HG02852 (cell line): ENCODE results near the gene SIX1.

ENCODE experiments used
- ATAC-seq: cut with Tn5 transposase; IDR thresholded peaks from one replicate; pipeline ENCODE4 v1.9.1; 2021; ENCODE audit warnings: mild to moderate bottlenecking, moderate library complexity; ENCODE audit not compliant: unreplicated experiment

Gene SIX1

DNA sequence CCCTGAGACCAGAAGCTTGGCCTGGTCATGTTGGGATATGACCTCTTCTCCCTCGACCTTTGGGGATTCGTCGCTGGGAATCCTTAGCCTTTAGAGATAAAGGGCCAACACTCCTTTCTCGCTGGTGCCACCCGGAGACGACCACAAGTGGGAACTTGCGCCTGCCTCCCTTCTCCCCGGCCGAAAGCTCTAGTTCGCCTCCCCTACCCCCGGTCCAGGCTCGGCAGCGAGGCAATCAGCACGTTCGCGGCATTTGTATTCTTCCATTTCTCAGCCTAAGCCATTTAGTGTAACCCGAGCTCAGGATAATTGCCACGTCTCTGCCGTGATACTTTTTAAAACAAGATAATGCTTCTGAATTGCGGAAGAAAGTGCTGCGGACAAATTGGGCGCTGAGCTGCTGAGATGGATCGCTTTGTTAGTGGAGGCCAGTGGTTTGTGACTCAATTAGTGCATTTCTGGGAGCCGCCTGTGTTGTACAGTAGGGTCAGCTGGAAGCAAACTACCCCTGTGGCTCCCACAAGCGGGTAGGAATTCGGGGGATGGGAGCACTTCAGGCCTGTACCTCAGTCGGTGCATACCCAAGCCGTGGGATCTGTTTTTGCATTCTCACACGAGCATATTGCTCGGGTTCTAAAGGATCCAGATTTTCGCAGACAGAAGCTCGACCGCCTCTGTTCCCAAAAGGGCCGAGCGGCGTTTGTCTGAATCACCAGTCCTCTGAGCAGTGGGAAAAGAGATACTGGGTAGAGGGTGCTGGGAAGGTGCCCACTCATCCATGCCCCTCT, 6.8 kb upstream of the SIX1 start:
- ATAC-seq: no peak

DNA sequence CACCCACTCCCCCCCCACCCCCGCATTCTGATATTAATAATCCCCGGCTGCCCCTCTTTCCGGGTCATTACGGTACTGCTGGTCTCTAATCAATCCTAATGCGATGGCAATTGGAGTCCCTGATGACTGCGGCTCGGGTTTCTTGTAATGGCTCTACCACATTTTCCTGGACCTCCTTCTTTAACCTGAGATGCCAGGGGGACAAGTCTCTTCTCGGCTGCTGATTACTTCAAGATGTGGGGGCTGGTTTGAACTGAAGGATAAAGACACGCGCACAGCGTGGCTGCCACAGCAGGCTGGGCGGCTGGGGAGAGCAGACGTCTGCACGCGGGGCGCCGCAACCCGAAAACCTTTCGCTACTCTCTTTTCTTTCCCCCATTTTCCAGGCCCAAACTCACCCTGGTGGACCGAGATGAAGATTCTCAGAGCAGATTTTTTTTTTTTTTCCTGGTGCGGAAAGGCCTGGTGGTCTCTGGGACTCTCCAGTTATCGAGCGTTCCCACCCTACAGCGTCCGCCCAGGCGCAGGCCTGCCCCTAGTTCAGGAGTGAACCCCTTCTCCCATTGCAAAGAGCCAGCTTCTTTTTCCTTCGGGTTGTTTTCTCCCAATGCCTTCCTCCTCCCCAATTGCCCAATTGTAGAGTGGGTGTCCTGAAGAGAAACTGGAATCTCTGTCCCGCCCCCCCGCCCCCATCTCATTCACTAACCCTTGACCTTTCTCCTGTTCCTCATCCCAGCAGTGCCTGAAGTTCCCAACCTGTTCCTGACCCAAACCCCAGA, 6.0 kb upstream of the SIX1 start:
- ATAC-seq: no peak

DNA sequence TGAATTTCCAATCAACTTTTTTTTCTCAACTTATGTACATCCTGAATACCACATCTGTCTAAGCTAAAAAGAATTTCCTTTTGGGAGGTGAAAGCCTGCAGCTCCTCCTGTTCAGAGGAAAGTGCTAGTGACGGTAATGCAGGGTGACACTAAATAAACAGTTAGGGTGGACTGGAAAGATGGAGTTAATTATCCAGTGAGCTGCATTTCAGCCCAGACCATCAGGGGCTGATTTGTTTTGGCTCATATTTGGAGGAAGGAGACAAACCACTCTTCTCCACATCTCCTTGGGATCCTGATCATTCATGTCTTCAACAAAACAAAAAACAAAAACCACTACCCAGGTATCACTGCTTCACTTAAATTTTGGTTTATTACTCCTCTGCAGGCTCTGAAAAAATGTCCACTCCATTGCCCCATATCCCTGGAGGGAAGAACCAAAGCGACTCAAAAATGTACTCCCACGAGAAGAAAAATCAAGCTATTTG, 5.1 kb upstream of the SIX1 start:
- no peak for ATAC-seq

DNA sequence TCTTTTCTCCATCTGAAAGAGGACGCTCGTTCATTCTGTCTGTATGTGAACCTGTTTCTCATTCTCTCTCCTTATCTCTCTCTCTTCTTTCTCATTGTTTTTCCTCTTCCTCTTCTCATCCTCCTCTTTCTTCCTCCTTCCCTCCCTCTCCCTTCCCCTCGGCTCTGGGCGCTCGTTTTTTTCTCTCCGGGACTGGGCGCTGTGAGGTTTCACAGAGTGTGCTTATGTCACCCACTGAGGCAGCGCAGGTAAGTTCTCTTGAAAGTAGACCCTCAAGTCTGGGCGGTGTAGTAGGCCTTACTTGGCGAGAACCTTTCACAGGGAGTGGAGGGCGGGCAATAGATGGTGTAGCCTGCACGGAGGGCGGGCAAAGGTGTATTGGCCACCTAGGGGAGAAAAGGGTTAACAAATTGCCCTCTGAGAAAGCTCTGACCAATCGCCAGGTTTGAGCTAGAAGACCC, 4.5 kb upstream of the SIX1 start:
- ATAC-seq: no peak

DNA sequence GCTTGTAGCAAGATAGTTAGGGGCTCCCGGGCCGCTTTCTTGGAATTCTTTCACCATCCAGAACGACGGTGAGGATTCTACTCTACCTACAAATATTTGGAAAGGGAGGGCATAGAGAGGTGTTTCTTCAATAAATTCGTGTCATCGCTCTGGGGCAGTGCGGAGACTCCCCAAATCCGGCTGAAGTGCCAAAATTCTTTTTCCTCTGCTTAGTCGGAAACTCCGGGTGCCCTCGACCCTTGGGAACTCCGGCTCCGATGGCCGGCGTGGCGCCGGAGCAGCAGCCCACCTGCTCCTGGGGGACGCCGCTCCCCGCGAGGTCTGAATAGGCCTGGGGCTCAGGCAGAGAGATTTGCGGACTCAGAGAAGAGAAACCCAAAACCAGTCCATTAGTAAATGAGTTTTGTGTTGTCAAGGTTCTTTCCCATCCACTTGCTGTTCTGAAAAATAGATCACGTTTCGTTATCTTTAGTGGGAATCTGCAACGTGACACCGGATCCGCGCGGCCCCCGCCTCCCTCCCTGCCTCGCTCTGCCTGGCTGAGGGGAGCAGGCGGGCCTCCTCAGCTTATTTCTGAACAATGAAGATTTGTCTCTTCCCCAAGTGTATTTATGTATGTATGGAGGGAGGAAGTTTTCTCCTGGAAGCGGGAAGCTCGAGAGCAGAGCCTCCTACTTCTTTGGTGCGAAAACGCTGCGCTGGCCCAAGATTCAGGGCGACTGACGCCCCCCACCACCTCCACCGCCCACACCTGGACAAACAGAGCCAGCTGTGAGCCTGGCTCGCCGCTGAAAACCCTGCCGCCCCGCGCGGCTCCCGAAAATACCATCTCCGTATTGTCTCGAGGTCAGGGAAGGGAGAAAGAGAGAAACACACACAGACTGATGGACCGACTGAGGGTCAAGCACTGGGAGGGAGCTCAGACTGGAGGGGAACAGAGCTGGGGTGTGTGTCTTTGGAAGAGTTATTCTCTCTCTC, 3.7 kb upstream of the SIX1 start:
- no peak for ATAC-seq

DNA sequence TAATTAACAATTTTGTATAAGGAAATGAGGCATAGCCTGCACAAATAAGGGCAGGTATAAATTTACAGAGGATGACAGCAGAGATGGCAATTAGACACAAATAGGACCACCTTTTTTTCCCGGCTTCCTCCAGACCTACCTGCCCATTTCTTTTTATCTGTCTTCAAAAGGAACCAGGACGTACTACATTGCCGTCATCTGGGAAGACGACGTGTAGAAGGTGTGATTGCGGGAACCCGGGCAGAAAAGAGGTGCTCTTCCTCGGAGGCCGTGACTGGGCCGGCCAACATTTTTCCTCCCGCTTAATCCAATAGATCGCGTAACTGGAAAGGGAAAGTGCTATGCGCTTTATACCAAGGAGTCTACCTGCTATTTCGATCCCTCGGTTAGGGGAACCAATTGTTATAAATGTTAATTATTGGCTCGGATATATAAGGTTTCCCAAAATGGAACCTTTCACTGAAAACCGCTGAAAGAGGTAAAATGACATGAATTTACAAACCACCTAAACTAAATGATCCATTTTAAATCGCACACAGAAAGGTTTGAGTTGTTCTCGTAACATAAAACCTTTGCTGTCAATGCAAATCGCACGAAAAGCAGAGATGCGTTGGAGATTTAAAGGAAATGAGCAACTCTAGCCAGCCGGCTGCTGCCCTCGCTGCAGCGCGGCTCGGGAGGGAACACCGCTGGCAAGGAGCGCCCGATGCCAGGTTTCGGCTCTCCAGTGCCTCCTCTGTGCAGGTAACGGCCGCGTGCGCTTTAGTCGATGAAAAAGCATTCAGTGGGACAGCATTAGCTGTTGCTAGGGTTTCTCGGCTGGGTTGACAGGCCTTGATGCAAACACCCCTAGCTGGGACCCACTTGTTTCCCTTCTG, 2.8 kb upstream of the SIX1 start:
- ATAC-seq: no peak

DNA sequence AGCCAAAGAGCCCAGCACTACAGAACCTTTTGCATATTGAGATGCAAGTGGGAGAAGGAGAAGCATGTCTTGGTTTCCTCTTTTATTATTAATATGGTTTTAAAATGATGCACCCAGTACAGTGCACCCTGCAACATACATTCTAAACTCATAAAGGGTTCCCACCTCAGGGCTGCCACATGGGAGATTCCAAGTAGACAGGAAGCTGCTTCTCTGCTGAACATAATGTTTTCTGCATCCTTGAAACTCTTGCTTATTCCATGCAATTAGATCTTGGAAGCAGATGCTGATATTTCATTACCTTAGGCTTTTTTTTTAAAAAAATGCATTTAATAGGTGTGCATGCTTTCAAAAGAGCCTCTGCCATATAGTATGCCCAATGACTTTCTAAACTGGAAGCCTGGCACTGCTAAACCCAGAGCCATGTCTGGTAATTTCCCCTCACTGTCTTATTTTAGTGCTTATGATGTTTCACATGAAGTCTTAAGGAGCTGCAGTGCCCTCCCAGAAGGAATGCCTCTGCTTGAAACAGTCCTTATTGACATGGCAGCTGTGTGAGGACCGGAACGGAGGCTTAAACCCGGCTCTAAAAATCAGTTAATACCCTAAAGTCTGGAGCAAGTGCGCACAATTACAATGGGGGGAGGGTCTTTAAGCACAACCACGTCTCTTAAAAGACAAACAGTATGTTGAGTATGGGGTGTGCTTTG, 2.0 kb upstream of the SIX1 start:
- no peak for ATAC-seq

DNA sequence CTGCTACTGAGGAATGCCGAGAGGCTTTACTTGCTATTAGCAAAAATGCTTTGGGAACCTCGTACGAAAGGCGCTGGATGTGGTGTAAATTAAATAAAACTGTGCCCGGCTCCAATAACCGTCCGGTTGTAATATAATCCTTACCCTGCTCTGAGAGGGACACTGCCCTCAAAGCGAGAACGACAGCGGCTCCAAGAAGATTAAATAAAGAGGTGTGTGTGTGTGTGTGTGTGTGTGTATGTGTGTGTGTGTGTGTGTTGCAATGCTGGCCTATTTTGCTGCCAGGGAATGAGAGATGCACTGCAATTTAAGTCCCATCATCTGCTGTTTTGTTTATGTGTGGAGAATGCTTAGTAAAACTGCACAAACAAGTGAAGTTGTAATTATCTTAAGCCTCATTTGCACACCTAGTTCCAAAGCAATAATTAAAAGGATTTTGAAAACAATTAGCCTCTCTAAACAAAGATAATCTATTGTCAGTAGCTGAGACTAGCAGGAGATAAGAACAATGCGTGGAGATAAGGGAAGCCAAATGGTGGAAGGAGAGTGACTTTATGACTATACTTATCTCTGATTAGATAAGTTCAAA, 1.2 kb upstream of the SIX1 start:
- no peak for ATAC-seq

DNA sequence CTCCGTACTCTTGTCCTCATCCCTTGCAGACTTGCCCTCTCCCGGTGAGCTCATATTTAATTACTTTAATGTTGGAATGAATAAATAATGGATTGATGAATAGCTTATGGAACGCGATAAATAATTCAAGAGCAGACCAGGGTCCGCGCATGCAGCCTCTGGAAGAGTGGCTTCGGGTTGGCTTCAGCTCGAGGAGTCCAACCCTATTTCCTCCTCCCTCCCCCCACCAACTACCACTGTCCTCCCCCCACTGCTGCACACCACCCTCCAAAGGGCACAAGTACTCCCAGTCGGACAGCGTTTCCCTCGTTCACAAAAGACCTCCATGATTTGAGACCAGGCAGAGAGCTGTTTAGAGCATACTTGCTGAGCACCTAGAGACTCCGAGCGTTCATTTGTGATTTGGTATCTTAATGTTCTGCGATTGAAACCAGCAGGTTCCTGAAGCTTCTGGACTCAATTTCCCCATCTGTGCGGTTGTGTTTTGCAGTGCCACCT, 647 bp upstream of the SIX1 start:
- ATAC-seq: no peak

DNA sequence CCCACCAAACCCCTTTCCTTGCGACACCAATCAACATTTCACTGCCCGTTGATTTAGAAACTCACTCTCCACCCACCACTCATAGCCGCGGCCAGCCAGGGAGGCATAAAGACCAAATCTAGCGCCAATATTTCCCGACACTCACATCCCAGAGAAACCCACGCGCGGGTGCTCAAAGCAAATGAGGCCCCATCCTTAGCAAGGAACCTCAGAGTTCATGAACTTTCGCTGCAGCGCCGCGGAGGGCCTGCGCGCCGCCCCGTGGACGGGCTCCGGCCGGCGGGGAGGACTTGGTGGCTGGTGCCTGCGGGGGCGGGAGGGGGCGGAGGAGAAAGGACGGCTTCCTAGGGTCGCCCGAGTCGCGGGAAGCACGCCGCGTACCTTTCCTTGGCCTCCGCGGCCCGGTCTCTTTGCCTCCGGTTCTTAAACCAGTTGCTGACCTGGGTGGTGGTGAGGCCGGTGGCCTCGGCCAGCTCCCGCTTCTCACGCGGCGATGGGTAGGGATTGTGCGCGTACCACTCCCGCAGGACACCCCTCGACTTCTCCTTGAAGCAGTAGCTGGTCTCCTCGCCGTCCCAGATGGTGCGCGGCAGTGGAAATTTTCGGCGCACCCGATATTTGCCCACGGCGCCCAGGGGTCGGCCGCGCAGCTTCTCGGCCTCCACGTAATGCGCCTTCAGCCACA, 886 bp downstream of the SIX1 start:
- no peak for ATAC-seq

DNA sequence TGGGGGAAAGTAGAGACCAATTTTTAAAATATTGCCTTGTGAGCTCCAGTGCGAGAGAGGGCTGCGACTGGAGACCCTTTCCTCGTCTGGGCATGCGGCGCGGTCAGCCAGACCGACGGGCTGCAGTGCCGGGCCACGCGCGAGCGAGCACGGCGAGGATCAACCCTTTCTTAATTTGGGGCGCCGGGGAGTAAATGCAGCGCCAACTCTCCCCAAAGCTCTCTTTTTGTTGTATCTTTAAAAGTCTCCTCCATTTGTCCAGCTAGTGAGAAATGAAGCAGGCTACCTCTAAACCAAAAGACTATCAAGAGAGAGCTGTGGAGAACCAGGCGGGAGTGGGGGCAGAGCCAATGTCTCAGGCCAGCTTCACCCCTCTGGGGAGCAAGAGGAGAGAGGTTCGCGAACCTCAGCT, 1.4 kb downstream of the SIX1 start:
- no peak for ATAC-seq

DNA sequence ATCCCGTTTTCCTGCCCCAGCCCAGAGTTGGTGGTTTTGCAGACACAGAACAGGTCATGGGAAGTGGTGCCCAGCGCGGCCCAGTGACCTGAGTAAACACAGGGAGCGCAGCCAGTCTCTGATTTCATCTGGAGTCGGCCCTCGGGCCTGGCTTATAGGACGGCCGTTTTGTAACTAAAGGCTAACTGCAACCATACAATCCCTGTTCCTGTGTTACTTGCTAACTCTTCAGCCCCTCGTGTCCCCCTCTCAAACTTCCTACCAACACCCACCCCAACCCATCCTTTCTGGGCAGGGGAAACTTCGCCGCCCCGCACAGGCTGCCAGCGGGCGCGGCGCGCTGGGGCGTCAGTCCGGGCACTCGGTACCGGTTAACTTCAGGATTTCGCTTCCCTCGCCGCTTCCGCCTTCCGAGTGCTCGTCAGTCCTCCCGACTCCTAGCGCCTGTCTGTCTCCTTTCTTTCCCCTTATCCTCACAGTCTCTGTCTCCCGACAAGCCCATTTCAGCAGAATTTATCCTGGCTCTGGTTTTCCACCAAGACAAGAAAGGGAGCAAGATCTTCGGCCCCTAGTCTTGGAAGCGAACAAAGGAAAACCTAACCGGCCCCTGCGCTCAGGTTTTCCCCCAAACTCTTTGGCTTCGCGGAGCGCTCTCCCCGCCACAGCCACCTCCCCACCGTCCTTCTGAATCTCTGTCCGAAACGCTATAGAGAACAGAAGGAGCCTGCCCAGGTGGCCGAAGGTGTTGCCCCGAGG, 2.0 kb downstream of the SIX1 start:
- ATAC-seq: no peak

DNA sequence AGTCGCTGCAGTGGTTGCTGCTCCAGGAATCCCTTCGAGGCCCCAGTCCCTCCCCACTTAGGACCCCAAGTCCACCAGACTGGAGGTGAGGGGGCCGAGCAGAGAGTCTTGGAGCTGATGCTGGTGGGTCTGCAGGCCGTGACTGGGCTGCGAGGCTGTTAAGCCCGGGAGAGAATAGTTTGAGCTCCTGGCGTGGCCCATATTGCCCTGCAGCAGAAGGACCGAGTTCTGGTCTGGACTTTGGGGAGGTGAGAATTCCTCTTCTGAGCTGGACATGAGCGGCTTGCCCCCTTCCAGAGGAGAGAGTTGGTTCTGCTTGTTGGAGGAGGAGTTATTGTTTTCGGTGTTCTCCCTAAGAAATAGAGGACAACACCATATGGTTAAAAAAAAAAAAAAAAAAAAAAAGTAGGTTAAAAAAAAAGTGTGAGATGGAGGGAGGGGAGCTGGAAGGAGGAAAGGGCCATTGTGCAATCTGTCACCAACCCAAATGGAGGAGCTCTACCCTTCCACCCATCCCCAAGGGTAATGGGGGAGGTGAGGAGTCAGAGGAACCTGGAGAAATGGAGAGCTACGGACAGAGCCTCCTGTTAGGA, 3.0 kb downstream of the SIX1 start:
- no peak for ATAC-seq

DNA sequence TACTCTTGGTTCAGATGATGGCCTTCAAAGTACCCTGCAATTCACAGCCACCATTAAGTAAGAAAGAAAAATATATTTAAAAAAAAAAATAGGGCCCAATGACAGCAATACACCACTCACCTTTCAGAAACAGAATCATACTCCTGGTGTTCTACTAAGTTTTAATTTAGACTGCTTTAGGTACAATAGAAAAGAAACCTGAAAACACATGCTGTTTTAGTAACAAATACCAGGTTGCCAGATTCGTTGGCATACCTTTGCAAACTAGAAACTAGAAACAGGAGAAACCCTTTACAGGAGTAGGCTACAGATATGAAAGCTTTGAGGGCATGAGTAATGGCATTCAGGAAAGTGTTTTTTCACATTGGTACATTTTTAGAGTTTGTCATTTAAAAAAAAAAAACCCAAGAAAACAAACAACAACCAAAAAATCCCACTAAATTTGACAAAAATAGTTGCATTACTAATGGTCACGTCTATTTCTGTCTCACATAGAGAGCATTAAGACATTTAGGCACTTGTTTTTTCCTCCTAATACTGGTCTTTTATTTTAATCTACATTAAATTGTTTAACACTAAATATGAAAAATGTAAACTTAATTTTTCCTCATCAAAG, 4.0 kb downstream of the SIX1 start:
- ATAC-seq: no peak

DNA sequence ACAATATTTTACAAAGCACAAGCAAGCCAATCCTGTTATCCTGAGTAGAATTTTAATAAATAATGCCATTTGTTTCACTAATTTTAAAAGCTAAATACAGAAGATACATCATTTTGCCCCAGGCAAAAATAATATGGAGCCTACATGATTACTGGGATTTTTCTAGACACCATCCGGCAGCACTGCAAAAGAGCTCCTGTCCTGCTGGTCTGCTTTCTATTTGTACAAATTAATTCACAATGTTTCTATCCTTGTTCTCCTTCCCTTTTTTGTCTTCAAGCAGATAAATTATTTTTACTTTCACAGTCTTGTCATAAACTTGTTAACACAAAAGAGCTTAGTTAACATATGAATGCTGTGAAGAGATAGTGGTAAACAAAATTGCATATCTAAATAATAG, 4.6 kb downstream of the SIX1 start:
- ATAC-seq: no peak

DNA sequence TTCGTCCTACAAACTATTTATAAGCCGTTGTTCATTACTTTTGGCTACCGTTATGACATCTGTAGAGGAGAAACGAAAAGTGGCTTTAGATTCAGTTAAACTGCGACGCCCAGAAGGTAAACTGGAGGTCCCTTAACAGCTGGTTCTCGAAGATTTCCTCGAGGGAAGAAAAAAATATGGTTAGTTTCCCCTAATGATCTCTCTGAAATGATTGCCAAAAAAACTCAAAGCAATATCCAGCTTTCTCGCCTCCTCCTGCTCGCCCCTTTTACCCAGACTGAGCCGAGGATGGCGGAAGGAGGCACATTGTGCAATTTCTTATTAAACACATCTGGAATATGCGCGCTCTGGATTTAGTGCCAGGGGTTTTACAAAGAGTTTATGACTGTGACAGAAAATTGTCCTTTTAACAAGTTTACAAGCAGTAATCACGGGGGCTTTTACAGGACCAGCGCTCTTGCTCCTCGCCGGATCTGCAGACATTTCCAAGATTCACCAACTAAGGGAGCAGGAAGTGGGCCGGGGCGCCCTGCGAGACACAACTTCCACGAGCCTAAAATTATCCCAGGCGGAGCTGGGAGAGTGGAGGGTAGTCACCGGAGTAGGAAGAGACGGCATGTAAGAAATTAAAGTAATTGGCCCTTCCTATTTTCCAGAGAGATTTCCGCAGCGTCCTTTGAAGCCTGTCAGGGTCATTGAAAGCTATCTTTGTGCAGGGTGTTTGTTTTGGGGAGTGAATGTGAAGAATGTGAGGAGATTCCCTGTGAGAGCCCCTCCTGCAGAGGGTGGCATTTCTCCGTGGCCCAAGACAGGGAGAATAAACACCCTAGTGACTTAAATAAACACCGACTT, 5.6 kb downstream of the SIX1 start:
- no peak for ATAC-seq
